Activated CD8-positive, alpha-beta memory T cell treated with anti-CD3 and anti-CD28 coated beads, Interleukin-2, amount 50 U/mL, for 48 hours (primary cell): ENCODE measurements around the gene KLF15.
A peak's percentile ranks its signal among the peaks of the same experiment; 100 is the strongest.

Source experiments
- DNase-seq: peaks from one replicate; pipeline ENCODE4 v3.0.0-alpha.2; 2020

The KLF15 gene

GRCh38 chr3:126360046-126360713, 3.0 kb upstream of the KLF15 start:
- no peak for DNase-seq

- DNase-seq, result no peak
Measured at GRCh38 chr3:126358816-126359181, 1.6 kb upstream of the KLF15 start.

- DNase-seq, result no peak
Measured at GRCh38 chr3:126358038-126358815, 1.0 kb upstream of the KLF15 start.

DNA sequence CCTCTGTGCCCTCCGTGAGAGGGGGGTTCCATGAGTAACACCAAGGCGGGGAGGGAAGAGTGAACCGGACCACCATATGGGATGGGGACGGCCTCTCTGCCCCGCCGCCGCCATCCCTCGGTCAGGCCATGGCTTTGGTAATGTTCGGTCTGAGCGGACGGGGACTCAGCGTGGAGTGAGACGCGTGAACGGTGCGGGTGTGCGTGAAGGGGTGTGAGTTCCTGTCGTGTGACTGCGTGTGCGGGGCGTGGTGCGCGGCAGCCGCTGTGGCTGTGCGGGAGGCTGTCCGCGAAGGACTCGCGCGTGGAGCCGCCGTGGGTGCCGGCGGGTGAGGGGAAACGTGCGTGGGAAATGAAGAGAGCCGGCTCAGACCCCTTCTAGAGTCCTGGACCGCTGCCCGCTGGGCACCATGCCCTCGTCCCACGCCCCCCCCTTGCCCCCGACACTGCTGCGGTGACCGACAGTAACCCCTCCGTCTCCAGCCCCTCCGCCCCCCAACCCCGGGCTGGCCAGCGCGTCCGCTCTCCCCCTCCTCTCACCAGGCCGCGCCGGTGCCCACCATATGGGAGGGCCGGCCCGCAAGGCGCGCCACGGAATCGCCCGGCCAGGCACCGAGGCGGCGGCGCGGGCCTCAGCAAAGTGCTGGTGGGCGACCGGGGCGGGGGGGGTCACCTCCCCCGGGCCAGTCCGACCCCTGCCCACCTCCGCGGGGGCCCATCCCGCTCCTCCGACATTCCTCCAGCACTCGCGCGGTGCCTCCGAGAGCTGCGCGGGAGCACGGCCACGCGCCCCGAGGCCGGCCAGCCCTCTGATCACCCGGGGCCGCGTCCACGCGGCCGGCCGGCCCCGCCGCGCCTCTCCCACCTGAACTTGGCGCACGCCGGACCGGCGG, 589 bp downstream of the KLF15 start:
- no peak for DNase-seq

DNA sequence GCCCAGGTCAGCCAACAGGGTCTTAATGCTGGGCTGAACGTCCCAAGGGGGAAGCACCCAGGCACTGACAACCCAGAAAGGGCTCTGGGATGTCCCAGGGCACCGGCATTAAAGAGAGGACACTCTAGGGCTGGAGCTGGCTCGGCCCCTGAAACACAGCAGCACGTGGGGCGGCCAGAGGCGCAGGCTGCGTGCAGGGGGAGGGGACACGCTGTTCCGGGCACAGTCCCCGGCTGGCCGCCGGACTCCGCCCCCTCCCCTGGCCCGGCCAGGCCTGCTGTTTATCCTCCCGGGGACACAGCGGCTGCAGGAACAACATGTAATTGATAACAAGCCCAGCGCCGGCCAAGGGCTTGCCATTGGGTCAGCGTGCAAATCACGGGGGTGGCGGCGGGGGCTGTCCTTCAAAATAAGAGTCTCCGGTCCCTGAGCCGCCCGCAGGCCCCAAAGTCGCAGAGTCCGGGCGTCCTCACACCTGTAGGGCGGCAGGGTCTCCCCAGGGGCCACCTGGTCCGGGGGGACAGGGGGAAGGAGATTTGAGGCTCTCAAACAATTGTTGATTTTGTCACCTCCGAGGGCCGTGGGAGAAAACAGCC, 1.3 kb downstream of the KLF15 start:
- DNase-seq, result no peak

DNA sequence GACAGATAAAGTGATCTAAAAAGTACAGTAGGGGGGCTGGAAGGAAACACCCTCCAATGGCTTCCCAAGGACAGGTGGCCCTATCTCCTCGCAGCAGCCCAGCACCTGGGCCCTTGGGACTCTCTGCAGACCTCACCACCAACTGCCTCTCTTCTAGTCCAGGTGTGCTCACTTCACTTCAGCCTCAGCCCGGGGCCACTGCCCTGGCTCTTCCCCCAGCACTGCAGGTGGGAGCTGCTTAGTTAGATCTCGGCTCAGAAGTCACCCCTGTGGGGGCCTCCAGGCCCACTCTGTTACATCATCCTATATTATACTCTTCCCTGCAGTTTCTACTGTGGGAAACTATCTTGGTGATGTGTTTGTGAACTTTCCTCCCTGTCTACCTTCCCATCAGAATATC, 2.0 kb downstream of the KLF15 start:
- DNase-seq, result no peak

- no peak for DNase-seq
Measured at GRCh38 chr3:126354776-126355175, 2.4 kb downstream of the KLF15 start.

DNA sequence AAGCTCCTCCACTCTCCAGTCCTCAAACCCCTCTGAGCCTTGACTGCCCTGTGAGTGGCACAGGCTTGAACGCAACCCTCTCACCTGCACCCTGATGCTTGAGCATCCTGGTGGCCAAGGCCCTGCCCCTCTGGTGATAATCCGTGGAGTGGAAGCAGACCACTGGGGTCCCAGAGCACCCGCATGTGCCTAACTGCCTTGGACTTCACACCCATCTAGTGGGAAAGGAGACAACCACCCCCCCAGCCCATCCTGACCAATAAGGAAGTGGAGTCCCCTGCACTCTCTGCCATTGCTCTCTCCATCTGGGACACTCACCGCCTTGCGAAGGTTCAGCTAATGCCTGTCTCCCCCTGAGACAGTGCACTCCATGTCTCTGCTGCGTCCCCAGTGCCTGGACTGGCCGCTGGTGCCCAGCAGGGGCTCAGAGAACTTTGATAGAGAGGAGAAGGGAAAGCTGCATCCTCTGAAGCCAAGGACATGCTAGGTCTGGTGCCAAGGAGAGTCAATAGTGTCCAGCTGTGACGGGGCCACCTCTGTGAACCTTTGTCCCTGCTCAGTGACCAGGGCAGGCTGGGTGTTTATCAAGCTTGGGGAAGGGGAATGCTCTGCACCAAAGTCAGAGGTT, 3.4 kb downstream of the KLF15 start:
- DNase-seq, result no peak

DNA sequence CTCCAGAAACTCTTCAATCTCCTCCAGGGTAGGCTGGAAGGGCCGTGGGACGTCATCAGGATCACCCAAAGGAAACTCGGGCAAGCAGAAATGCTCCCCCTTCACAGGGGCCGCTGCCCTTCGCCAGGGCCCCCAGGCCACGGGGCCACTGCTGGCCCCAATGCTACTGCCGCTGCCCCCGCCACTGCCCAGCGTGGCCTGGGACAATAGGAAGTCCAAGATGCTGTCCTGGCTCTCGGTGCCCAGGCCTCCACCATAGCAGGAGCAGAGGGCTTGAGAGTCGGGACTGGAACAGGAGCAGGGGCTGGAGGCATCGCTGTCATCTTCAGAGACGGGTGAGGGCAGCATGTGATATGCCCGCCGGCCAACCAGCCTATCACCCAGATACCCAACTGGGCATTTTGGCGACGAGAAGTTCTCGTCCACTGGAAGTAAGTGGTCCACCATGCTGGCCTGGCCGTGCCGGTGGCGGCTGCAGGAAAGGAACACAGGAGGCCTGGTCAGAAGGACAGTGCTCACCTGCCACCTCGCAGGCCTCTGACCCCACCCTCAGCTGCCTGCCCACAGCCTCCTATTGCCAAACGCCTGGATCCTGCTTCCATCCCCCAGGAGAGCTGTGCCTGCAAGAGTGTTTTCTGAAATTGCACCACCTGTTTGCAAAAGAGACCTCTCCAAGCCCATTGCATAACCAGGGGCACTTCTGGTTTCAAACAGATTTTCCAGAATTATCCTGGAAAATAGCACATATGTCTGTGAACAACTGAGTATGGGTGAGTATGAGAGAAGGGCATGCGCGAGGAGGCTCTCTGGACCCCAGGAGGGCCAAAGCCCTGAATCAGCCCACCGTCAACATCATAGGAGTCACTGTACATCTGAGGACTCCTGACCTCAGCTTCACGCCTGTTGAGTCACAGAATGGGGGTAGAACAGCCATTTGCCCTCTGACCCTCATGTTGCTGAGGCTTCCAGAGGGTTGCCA, 4.4 kb downstream of the KLF15 start:
- DNase-seq, result no peak

- no peak for DNase-seq
Measured at GRCh38 chr3:126351771-126352475, 5.3 kb downstream of the KLF15 start.

DNA sequence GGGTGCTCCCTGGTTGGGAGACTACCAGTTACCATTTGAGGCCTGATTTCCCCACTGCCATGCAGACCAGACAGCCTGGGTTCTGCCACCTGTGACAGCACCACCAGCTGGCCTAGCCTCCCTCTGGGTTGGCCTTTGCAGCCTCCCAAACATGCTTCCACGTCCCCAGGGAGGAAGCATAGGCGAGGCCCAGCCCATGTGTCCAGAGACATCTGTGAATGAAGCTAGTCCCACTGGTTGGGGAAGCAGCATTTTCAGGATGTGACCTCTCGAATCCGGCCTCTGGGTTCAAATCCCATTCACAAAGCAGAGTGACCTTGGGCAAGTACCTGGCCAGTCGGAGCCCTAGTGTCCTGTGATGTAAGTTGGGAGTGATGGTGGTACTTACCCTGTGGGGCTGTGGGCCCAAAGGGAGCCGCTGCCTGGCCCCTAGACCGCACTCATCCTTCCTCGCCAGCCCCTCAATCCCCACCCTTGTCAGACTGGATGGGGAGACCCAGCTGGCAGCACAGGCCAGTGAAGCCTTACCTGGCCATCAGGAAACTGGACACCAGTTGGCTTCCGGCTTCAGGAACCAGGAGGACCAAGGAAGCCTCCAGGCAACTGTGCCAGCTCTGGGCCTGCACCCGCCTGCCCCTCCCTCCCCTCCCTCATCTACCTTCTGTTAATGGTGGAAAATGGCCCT, 6.0 kb downstream of the KLF15 start:
- no peak for DNase-seq

DNA sequence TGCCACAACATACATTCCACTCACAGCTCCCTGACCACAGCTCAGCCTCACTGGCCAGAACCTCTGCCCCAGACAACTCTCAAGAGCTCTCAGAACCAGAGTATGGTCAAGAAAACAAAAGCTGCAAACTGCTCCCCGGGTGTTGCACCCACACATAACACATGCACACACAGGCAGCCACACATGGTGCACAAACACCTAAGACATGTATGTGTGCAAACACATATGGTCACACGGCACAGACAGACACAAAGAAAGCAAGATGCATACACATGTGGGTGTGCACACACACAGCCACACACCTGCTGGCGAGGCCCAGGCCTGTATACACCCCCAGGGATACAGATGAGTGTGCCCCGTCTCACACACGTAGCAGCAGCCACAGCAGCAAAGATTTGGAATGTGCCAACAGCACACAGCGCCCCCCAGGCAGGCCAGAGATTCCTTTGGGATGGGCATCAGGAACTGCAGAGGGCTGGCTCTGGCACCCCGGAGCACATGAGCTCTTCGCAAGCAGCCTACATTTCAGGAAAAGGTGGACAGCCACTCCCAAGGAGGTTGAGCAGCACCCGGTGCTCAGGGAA, 6.6 kb downstream of the KLF15 start:
- no peak for DNase-seq

GRCh38 chr3:126349611-126350501, 7.4 kb downstream of the KLF15 start:
- peak; percentile 42 for DNase-seq

GRCh38 chr3:126349071-126349470, 8.1 kb downstream of the KLF15 start:
- peak; percentile 34 for DNase-seq

DNA sequence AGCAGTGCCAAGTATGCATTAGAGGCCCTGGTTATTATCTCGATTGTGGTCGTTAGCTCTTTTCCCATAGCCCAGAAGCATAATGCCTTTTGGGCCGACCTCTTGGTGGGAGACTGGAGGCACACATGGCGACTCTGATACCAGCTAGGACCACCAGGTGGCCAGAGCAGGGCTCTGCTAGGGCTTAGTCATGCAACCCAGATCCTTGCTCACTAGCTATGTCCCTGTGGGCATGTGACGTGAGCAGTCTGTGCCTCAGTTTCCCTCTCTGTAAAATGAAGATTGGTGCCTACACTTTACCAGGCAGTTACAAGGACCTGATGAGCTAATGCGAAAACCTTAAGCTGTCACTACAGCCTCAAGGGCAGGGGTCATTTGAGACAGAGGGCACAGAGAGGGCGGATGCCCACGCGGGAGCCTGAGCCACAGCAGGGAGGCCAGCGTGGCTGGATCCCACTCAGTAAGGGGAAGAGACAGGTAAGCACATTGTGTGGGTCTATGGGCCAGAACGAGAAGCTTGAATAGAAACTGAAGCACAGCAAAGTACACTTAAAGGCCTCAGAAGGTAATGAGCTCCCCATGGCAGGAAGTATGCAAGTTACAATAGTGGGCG, 8.8 kb downstream of the KLF15 start:
- DNase-seq, result peak; percentile 39

- peak; percentile 26 for DNase-seq
Measured at GRCh38 chr3:126347543-126348161, 9.6 kb downstream of the KLF15 start.

GRCh38 chr3:126346466-126346865, 10.7 kb downstream of the KLF15 start:
- peak; percentile 25 for DNase-seq
